HepG2 (cell line): ENCODE results near the gene TRRAP. TPM values are rescaled to one million over a fixed set of nuclear protein-coding genes. Genes with fewer than 3 reads are reported as not detected.

Experiments
- FOSL1 ChIP-seq: sonication (generic); formaldehyde crosslinking; IDR thresholded peaks from 2 replicates; pipeline ENCODE4 v1.9.0; 2021; ENCODE audit warnings: missing genetic modification reagents, borderline replicate concordance
- GTF3A ChIP-seq: sonication (generic); formaldehyde crosslinking; conservative IDR thresholded peaks from 2 replicates; pipeline ENCODE4 v1.4.0; 2020; ENCODE audit warnings: mild to moderate bottlenecking, missing genetic modification reagents
- NFE2L1 ChIP-seq: sonication (generic); formaldehyde crosslinking; IDR thresholded peaks from 2 replicates; pipeline ENCODE4 v1.4.0; 2020; ENCODE audit warnings: missing genetic modification reagents, mild to moderate bottlenecking, borderline replicate concordance
- POLR2A ChIP-seq, 2 experiments: IDR thresholded peaks; 2 replicates each; pipeline ENCODE4 v1.6.1; 2011; ENCODE audit warnings: low read depth in 2 of 2, low read length in 2 of 2, mild to moderate bottlenecking in 1 of 2, moderate library complexity in 1 of 2; ENCODE audit not compliant: insufficient read depth in 1 of 2
- PPARG ChIP-seq: conservative IDR thresholded peaks from 2 replicates; pipeline ENCODE4 v1.6.1; 2016; ENCODE audit warnings: missing biosample characterization, missing genetic modification reagents
- RELA ChIP-seq: sonication (generic); formaldehyde crosslinking; IDR thresholded peaks from 2 replicates; pipeline ENCODE4 v1.4.0; 2020; ENCODE audit warnings: missing genetic modification reagents
- SNAPC4 ChIP-seq: sonication (generic); formaldehyde crosslinking; IDR thresholded peaks from 2 replicates; pipeline ENCODE4 v1.4.0; 2020; ENCODE audit warnings: mild to moderate bottlenecking, missing genetic modification reagents
- TCF12 ChIP-seq, 2 experiments: fragments of 450-650 bp in 1 of 2; sonication (generic) in 1 of 2; formaldehyde crosslinking in 1 of 2; IDR thresholded peaks; 2 replicates each; pipeline versions ENCODE4 v1.6.1 to v1.8.0; 2017 to 2022; ENCODE audit warnings: antibody characterized with exemption in 1 of 2, mild to moderate bottlenecking in 1 of 2, missing genetic modification reagents in 1 of 2, moderate library complexity in 1 of 2
- ZMAT3 ChIP-seq: sonication (generic); formaldehyde crosslinking; conservative IDR thresholded peaks from 2 replicates; pipeline ENCODE4 v1.7.0; 2021; ENCODE audit warnings: missing genetic modification reagents
- ZNF318 ChIP-seq: sonication (generic); formaldehyde crosslinking; IDR thresholded peaks from 2 replicates; pipeline ENCODE4 v1.4.0; 2020; ENCODE audit warnings: mild to moderate bottlenecking, missing genetic modification reagents
- ZNF543 ChIP-seq: sonication (generic); formaldehyde crosslinking; IDR thresholded peaks from 2 replicates; pipeline ENCODE4 v1.4.0; 2020; ENCODE audit warnings: mild to moderate bottlenecking, missing genetic modification reagents
- ZNF564 ChIP-seq: sonication (generic); formaldehyde crosslinking; IDR thresholded peaks from 2 replicates; pipeline ENCODE4 v1.8.1; 2023; ENCODE audit warnings: mild to moderate bottlenecking, missing genetic modification reagents
- polyA plus RNA-seq, 8 experiments: library from polyadenylated mRNA; depleted of rRNA in 3 of 8; stranded (reverse) in 7 of 8; unstranded in 1 of 8; fragments of >200 nt; fragmentation: Illumina TruSeq in 4 of 8; extraction: Trizol in 4 of 8; gene quantifications; 2 replicates each; pipeline versions ENCODE4 v1.2.1 to v1.2.3, GENCODE V29; 2011 to 2016; ENCODE audit warnings: low read depth in 4 of 8, missing spikeins in 1 of 8, mixed read lengths in 1 of 8; ENCODE audit not compliant: insufficient read depth in 1 of 8
- total RNA-seq, 5 experiments: library from RNA; depleted of rRNA; stranded (reverse); fragments of >200 nt; fragmentation: Illumina TruSeq; extraction: Trizol; gene quantifications; 2 replicates each; pipeline ENCODE4 v1.2.3, GENCODE V29; 2016; ENCODE audit warnings: low read depth in 1 of 5
- TF ChIP-seq, protein P1 (sequence below): sonication (generic); formaldehyde crosslinking; IDR thresholded peaks from 2 replicates; pipeline ENCODE4 v1.4.0; 2020; ENCODE audit warnings: missing genetic modification reagents

The TRRAP gene
- total and polyA plus RNA-seq, 2 of the 13 experiments (the other 11 are each of a cell fraction or from before 2014, with no cell fraction given), result 8.6 to 10.5 TPM

GRCh38 chr7:98878365-98879197 is at the start of gene TRRAP (continued):
- TF ChIP-seq, protein P1, sequence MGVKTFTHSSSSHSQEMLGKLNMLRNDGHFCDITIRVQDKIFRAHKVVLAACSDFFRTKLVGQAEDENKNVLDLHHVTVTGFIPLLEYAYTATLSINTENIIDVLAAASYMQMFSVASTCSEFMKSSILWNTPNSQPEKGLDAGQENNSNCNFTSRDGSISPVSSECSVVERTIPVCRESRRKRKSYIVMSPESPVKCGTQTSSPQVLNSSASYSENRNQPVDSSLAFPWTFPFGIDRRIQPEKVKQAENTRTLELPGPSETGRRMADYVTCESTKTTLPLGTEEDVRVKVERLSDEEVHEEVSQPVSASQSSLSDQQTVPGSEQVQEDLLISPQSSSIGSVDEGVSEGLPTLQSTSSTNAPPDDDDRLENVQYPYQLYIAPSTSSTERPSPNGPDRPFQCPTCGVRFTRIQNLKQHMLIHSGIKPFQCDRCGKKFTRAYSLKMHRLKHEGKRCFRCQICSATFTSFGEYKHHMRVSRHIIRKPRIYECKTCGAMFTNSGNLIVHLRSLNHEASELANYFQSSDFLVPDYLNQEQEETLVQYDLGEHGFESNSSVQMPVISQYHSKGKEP (CRISPR knock-in tag), result no peak
- TF ChIP-seq FOSL1 (CRISPR knock-in tag) (peak; percentile 5; the same call in 1 of the 2 replicates), GTF3A (CRISPR knock-in tag) (no peak), TCF12 (IDR thresholded peaks at IDR 0.05) (no peak), TCF12 (CRISPR knock-in tag; IDR thresholded peaks at IDR 0.05) (peak; percentile 12; the same call in 1 of the 2 replicates), ZNF318 (CRISPR knock-in tag) (no peak), ZNF543 (CRISPR knock-in tag) (peak; percentile 69; the same call in 1 of the 2 replicates), NFE2L1 (CRISPR knock-in tag) (0 out of 2 replicates have a peak, but pooled peaks have one; percentile 25), ZMAT3 (CRISPR knock-in tag) (peak; percentile 71; the same call in 1 of the 2 replicates), POLR2A (IDR thresholded peaks at IDR 0.05; ENCODE audit: insufficient read depth in 1 of 2, low read depth in 2 of 2, low read length in 2 of 2) (peak; percentile 58 to 69), PPARG (CRISPR knock-in tag) (no peak; the same call in 1 of the 2 replicates), ZNF564 (CRISPR knock-in tag) (peak; percentile 43; the same call in 1 of the 2 replicates), RELA (CRISPR knock-in tag) (0 out of 2 replicates have a peak, but pooled peaks have one; percentile 38), SNAPC4 (CRISPR knock-in tag) (no peak)
